HCT116 (cell line): ENCODE data around the gene FTHL17. TPM values are rescaled to one million over a fixed set of nuclear protein-coding genes. Genes with fewer than 3 reads are reported as not detected.

Source experiments
- ATAC-seq: fragments of 200-7000 bp; cut with Tn5 transposase; 2 replicates; pipeline ENCODE4 v1.9.1; 2020; ENCODE audit warnings: mild to moderate bottlenecking, moderate library complexity
- BruUV-seq: library from RNA; stranded (reverse); fragments of 400-500 nt; replicated peaks from 2 replicates; lab custom pipeline; 2021; lab: Mats Ljungman, UMichigan
- CTCF ChIA-PET: fragments of 300-600 bp; sonication (Branson Sonifier 250); formaldehyde crosslinking; loops from one replicate; lab custom pipeline; 2021; ENCODE audit warnings: antibody characterized with exemption; lab: Charles Lee
- POLR2A ChIA-PET: fragments of 300-600, 350-600 bp; sonication (Branson Sonifier 250); formaldehyde crosslinking; loops from one replicate; lab custom pipeline; 2021; ENCODE audit warnings: antibody characterized with exemption; lab: Charles Lee
- RAD21 ChIA-PET, 2 experiments: fragments of 300-600 bp; sonication (Branson Sonifier 250); formaldehyde crosslinking; loops; one replicate each; lab custom pipeline; 2023; ENCODE audit warnings: low total read pairs in 2 of 2; ENCODE audit not compliant: uncharacterized antibody in 2 of 2, unreplicated experiment in 2 of 2, low non-redundant PET in 1 of 2; lab: Charles Lee
- DNase-seq: peaks from one replicate; pipeline ENCODE4 v3.0.0-alpha.2; 2010; ENCODE audit warnings: low read depth, low spot score
- H2AFZ ChIP-seq: fragments of 200-600 bp; shearing (Covaris generic), sonication (generic); 2 replicates; pipeline ENCODE4 v1.6.1; 2017; ENCODE audit warnings: low read depth, mixed run types, mixed read lengths, antibody characterized with exemption, low read length; ENCODE audit not compliant: poor library complexity, severe bottlenecking
- H3K27ac ChIP-seq: 2 replicates; pipeline ENCODE4 v1.5.1; 2012; ENCODE audit warnings: low read depth, low read length
- H3K27me3 ChIP-seq: fragments of 200-600 bp; sonication (generic); 2 replicates; pipeline ENCODE4 v1.6.1; 2016; ENCODE audit warnings: mixed run types, low read length, mixed read lengths; ENCODE audit not compliant: insufficient read depth
- H3K36me3 ChIP-seq, 2 experiments: fragments of 200-500 bp in 1 of 2; fragments of 200-600 bp in 1 of 2; sonication (Bioruptor generic) in 1 of 2; sonication (generic) in 1 of 2; 2 replicates each; pipeline versions ENCODE4 v1.5.1 to v1.6.1; 2014 to 2016; ENCODE audit warnings: low read length in 2 of 2, inconsistent platforms in 1 of 2, mixed read lengths in 1 of 2, mixed run types in 1 of 2; ENCODE audit not compliant: insufficient read depth in 2 of 2, control insufficient read depth in 1 of 2
- H3K4me1 ChIP-seq, 2 experiments: fragments of 200-600 bp in 1 of 2; sonication (generic) in 1 of 2; 2 replicates each; pipeline versions ENCODE4 v1.5.1 to v1.6.1; 2012 to 2017; ENCODE audit warnings: low read length in 2 of 2, inconsistent platforms in 1 of 2, mild to moderate bottlenecking in 1 of 2, mixed read lengths in 1 of 2, mixed run types in 1 of 2, moderate library complexity in 1 of 2; ENCODE audit not compliant: insufficient read depth in 2 of 2, control insufficient read depth in 1 of 2
- H3K4me2 ChIP-seq: fragments of 200-600 bp; sonication (generic); 2 replicates; pipeline ENCODE4 v1.6.1; 2017; ENCODE audit warnings: mixed run types, low read length, mixed read lengths
- H3K4me3 ChIP-seq, 2 experiments: fragments of 200-600 bp in 1 of 2; sonication (generic) in 1 of 2; replicated peaks in 1 of 2; 2 replicates each; pipeline ENCODE4 v1.5.1; 2011 to 2016; ENCODE audit warnings: low read length in 2 of 2, control low read depth in 1 of 2, low read depth in 1 of 2, mild to moderate bottlenecking in 1 of 2, mixed read lengths in 1 of 2, mixed run types in 1 of 2
- H3K79me2 ChIP-seq: fragments of 200-600 bp; sonication (generic); 2 replicates; pipeline ENCODE4 v1.6.1; 2017; ENCODE audit warnings: mild to moderate bottlenecking, mixed run types, low read length, moderate library complexity, mixed read lengths; ENCODE audit not compliant: insufficient read depth
- H3K9ac ChIP-seq: fragments of 200-600 bp; sonication (generic); 2 replicates; pipeline ENCODE4 v1.6.1; 2016; ENCODE audit warnings: low read length, mixed read lengths
- H3K9me2 ChIP-seq: fragments of 200-600 bp; sonication (generic), shearing (Covaris generic); 2 replicates; pipeline ENCODE4 v1.6.1; 2017; ENCODE audit warnings: mixed run types, mild to moderate bottlenecking, moderate library complexity; ENCODE audit not compliant: insufficient read depth
- H3K9me3 ChIP-seq, 2 experiments: fragments of 200-500 bp in 1 of 2; fragments of 200-600 bp in 1 of 2; sonication (Bioruptor generic) in 1 of 2; sonication (generic) in 1 of 2; 2 replicates each; pipeline ENCODE4 v1.6.1; 2014 to 2017; ENCODE audit warnings: low read length in 2 of 2, mixed read lengths in 2 of 2, inconsistent platforms in 1 of 2, low read depth in 1 of 2, mild to moderate bottlenecking in 1 of 2, mixed run types in 1 of 2, moderate library complexity in 1 of 2; ENCODE audit not compliant: control insufficient read depth in 1 of 2, insufficient read depth in 1 of 2
- H4K20me1 ChIP-seq: fragments of 200-600 bp; sonication (generic), shearing (Covaris generic); 2 replicates; pipeline ENCODE4 v1.6.1; 2017; ENCODE audit warnings: mixed run types, mild to moderate bottlenecking, moderate library complexity; ENCODE audit not compliant: insufficient read depth
- ATF3 ChIP-seq: IDR thresholded peaks from 2 replicates; pipeline ENCODE4 v1.6.1; 2012
- CBX3 ChIP-seq: IDR thresholded peaks from 2 replicates; pipeline ENCODE4 v1.6.1; 2012; ENCODE audit warnings: low read depth
- CEBPB ChIP-seq: IDR thresholded peaks from 2 replicates; pipeline ENCODE4 v1.6.1; 2012; ENCODE audit warnings: low read depth
- ELF1 ChIP-seq: IDR thresholded peaks from 2 replicates; pipeline ENCODE4 v1.6.1; 2012; ENCODE audit warnings: low read depth, borderline replicate concordance
- EZH2phosphoT487 ChIP-seq: fragments of 200-600 bp; IDR thresholded peaks from 2 replicates; pipeline ENCODE4 v1.6.1; 2018; ENCODE audit warnings: antibody characterized with exemption, borderline replicate concordance
- FOSL1 ChIP-seq: IDR thresholded peaks from 2 replicates; pipeline ENCODE4 v1.6.1; 2012; ENCODE audit warnings: low read depth
- JUND ChIP-seq: IDR thresholded peaks from 2 replicates; pipeline ENCODE4 v1.6.1; 2012
- POLR2A ChIP-seq: IDR thresholded peaks from 2 replicates; pipeline ENCODE4 v1.7.0; 2011; ENCODE audit warnings: borderline replicate concordance; ENCODE audit not compliant: insufficient read depth, insufficient read length; ENCODE audit errors: extremely low read depth
- RAD21 ChIP-seq: IDR thresholded peaks from 2 replicates; pipeline ENCODE4 v1.6.1; 2012; ENCODE audit warnings: low read depth, mild to moderate bottlenecking
- SIN3A ChIP-seq: IDR thresholded peaks from 2 replicates; pipeline ENCODE4 v1.6.1; 2012; ENCODE audit warnings: low read depth
- SP1 ChIP-seq: IDR thresholded peaks from 2 replicates; pipeline ENCODE4 v1.6.1; 2012; ENCODE audit warnings: low read depth
- ZBTB33 ChIP-seq: IDR thresholded peaks from 2 replicates; pipeline ENCODE4 v1.6.1; 2011; ENCODE audit warnings: mild to moderate bottlenecking, low read length, moderate library complexity; ENCODE audit not compliant: insufficient replicate concordance; ENCODE audit errors: extremely low read depth
- ZFX ChIP-seq: fragments of 450-650 bp; IDR thresholded peaks from 2 replicates; pipeline ENCODE4 v1.6.1; 2017
- ZNF274 ChIP-seq: fragments of 200-500 bp; sonication (Bioruptor generic); IDR thresholded peaks from 2 replicates; pipeline ENCODE4 v1.6.1; 2014; ENCODE audit warnings: mild to moderate bottlenecking, low read depth, low read length, inconsistent platforms
- intact Hi-C: fragments of 100-400 bp; cut with micrococcal nuclease; formaldehyde crosslinking; loops from 2 replicates; pipeline ENCODE4 v1.10.0; 2022
- total RNA-seq: library from RNA; stranded (reverse); gene quantifications from one replicate; pipeline ENCODE4 v1.2.1, GENCODE V29; 2021; ENCODE audit not compliant: unreplicated experiment

Gene FTHL17
- total RNA-seq, 1 experiment from 2014 or later, result not detected

- no peak for TF ChIP-seq ZBTB33
- no peak for TF ChIP-seq ZNF274
- TF ChIP-seq CBX3, result no peak
- no peak for TF ChIP-seq ATF3
- no peak for TF ChIP-seq POLR2A
- no peak for TF ChIP-seq RAD21
- TF ChIP-seq JUND, result no peak
- TF ChIP-seq ELF1, result no peak
- TF ChIP-seq SP1, result no peak
- no peak for TF ChIP-seq SIN3A
These were observed 43.0 kb upstream of the FTHL17 start (continued) for GRCh38 chrX:31114858-31115257.

- intact Hi-C loops, result no loop called here
These were observed 40.6 kb upstream of the FTHL17 start for GRCh38 chrX:31112226-31112999.

More at GRCh38 chrX:31112226-31112999, 40.6 kb upstream of the FTHL17 start:
- Histone ChIP-seq H3K9me3 (no peaks in the 10 kb centered on the region), H3K4me3 (no peak overlapping the region), H2AFZ (no peak overlapping the region), H3K27me3 (no peaks in the 10 kb centered on the region), H3K9me2 (no peaks in the 10 kb centered on the region), H3K4me1 (no peaks in the 10 kb centered on the region), H3K79me2 (no peaks in the 10 kb centered on the region), H3K36me3 (no peaks in the 10 kb centered on the region), H4K20me1 (no peaks in the 10 kb centered on the region), H3K27ac (no peak overlapping the region), H3K4me2 (no peak overlapping the region), H3K9ac (no peak overlapping the region)
- DNase-seq (no peak), ATAC-seq (no peak)
- CTCF ChIA-PET, result no interaction called here
- BruUV-seq, result no TSS peak
- RAD21 ChIA-PET, result no interaction called here
- no peak for TF ChIP-seq EZH2phosphoT487
- TF ChIP-seq ZFX, result no peak
- no peak for TF ChIP-seq FOSL1
- TF ChIP-seq ZBTB33, result no peak
- no peak for TF ChIP-seq CEBPB
- POLR2A ChIA-PET, result no interaction called here
